Ishikawa (cell line): ENCODE data around the gene MOV10.

Source experiments
- CEBPB ChIP-seq: IDR thresholded peaks from 2 replicates; pipeline ENCODE4 v1.6.1; 2012
- CREB1 ChIP-seq: IDR thresholded peaks from 2 replicates; pipeline ENCODE4 v1.6.1; 2012; ENCODE audit warnings: low read depth
- EGR1 ChIP-seq: IDR thresholded peaks from 2 replicates; pipeline ENCODE4 v1.6.1; 2012
- EP300 ChIP-seq: IDR thresholded peaks from 2 replicates; pipeline ENCODE4 v1.6.1; 2012; ENCODE audit warnings: borderline replicate concordance
- FOXM1 ChIP-seq: IDR thresholded peaks from 2 replicates; pipeline ENCODE4 v1.6.1; 2012; ENCODE audit warnings: low read depth, borderline replicate concordance
- NFIC ChIP-seq: IDR thresholded peaks from 2 replicates; pipeline ENCODE4 v1.6.1; 2012
- RAD21 ChIP-seq: IDR thresholded peaks from 2 replicates; pipeline ENCODE4 v1.6.1; 2012; ENCODE audit warnings: low read depth
- REST ChIP-seq: IDR thresholded peaks from 2 replicates; pipeline ENCODE4 v1.6.1; 2012; ENCODE audit warnings: low read depth, mild to moderate bottlenecking
- TAF1 ChIP-seq: IDR thresholded peaks from 2 replicates; pipeline ENCODE4 v1.6.1; 2012; ENCODE audit warnings: low read depth, mild to moderate bottlenecking
- TCF12 ChIP-seq: IDR thresholded peaks from 2 replicates; pipeline ENCODE4 v1.6.1; 2012; ENCODE audit warnings: low read depth
- TEAD4 ChIP-seq: IDR thresholded peaks from 2 replicates; pipeline ENCODE4 v1.6.1; 2012
- YY1 ChIP-seq: IDR thresholded peaks from 2 replicates; pipeline ENCODE4 v1.6.1; 2012; ENCODE audit warnings: low read depth
- ZBTB7A ChIP-seq: IDR thresholded peaks from 2 replicates; pipeline ENCODE4 v1.6.1; 2012; ENCODE audit warnings: low read depth
- TF ChIP-seq, protein P1 (sequence below): IDR thresholded peaks from 2 replicates; pipeline ENCODE4 v1.6.1; 2012
- TF ChIP-seq, protein P2 (sequence below): IDR thresholded peaks from 2 replicates; pipeline ENCODE4 v1.6.1; 2012

The MOV10 gene

GRCh38 chr1:112694363-112694929 lies 20.0 kb downstream of the MOV10 start:
- TF ChIP-seq ZBTB7A (no peak), TAF1 (no peak), EGR1 (no peak), RAD21 (no peak), TCF12 (no peak), YY1 (no peak), NFIC (no peak), CEBPB (no peak), CREB1 (no peak), FOXM1 (no peak), TEAD4 (no peak)

DNA sequence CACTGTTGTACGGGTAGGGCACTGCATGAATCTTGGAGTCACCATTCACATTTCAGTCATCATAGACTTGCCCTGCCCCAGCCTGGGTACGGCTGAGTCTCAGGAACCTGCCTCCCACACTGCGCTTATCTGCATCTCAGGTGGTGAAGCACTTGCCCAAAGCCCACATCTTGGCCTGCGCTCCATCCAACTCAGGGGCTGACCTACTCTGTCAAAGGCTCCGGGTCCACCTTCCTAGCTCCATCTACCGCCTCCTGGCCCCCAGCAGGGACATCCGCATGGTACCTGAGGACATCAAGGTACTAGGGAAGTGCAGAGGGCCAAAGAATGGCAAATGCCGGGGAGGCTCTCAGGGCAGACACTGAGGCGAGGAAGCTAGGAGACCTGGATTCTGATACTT lies 20.8 kb downstream of the MOV10 start:
- TF ChIP-seq YY1 (no peak), TCF12 (no peak), REST (no peak), RAD21 (no peak), EGR1 (no peak), EP300 (no peak), CREB1 (no peak), NFIC (no peak), TEAD4 (no peak), ZBTB7A (no peak), FOXM1 (no peak), CEBPB (no peak), TAF1 (no peak)
- TF ChIP-seq, protein P1, sequence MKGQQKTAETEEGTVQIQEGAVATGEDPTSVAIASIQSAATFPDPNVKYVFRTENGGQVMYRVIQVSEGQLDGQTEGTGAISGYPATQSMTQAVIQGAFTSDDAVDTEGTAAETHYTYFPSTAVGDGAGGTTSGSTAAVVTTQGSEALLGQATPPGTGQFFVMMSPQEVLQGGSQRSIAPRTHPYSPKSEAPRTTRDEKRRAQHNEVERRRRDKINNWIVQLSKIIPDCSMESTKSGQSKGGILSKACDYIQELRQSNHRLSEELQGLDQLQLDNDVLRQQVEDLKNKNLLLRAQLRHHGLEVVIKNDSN: no peak
- TF ChIP-seq, protein P2, sequence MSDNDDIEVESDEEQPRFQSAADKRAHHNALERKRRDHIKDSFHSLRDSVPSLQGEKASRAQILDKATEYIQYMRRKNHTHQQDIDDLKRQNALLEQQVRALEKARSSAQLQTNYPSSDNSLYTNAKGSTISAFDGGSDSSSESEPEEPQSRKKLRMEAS: no peak

DNA sequence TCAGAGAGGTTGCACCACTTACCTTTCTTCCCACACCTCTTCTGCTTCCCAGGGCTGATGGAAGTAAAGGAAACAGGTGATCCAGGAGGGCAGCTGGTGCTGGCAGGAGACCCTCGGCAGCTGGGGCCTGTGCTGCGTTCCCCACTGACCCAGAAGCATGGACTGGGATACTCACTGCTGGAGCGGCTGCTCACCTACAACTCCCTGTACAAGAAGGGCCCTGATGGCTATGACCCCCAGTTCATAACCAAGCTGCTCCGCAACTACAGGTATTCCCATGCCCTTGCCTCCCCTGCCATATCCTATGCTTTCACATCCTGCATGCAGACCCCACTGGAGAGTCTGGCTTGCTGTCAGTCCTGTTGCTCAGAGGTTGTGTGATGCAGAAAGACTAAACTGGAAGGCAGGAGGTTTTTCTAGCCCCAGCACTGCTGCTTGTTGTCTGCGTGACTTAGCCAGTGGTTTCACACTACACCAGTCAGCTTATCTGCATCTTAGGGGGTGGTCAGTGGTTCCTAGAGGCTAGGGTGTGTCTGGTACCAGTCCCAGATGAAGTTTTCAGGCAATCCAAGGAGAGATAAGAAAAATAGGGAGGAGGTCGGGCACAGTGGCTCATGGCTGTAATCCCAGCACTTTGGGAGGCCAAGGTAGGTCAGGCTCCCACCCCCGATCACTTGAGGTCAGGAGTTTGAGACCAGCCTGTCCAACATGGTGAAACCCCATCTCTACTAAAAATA lies 22.3 kb downstream of the MOV10 start:
- no peak for TF ChIP-seq YY1
- TF ChIP-seq ZBTB7A: no peak
- no peak for TF ChIP-seq FOXM1

DNA sequence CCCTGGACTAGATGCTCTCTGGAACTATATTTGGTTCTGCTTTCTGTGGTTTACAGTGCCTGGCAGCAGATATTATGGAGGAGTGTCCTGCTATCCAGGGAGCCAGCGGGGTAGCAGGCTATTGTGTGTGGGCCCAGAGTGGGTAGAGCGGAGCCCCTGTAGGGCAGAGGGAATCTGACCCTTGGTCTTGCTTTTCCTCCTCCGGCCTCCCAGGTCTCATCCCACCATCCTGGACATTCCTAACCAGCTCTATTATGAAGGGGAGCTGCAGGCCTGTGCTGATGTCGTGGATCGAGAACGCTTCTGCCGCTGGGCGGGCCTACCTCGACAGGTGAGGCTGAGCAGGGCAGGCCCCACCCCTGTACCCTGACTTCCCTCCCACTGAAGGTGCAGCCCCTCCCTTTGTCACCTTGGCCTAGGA lies 23.3 kb downstream of the MOV10 start:
- TF ChIP-seq EP300 (no peak), TCF12 (no peak), TAF1 (no peak), REST (no peak), ZBTB7A (no peak), EGR1 (no peak), TEAD4 (no peak), FOXM1 (no peak), RAD21 (no peak), NFIC (no peak), YY1 (no peak), CEBPB (no peak), CREB1 (no peak)
- TF ChIP-seq, protein P1: no peak
- TF ChIP-seq, protein P2: no peak

- TF ChIP-seq, protein P1: peak; percentile 54
- TF ChIP-seq CREB1: no peak
- TF ChIP-seq NFIC: peak; percentile 69
- no peak for TF ChIP-seq EP300
These were observed 24.2 kb downstream of the MOV10 start for GRCh38 chr1:112698366-112699310.
